GDM1 (cell line): ENCODE data around the gene ELOVL5.
A peak's percentile ranks its signal among the peaks of the same experiment; 100 is the strongest.
"Not testable (repeated sequence)": the region's sequence is repeated elsewhere in the genome, so short reads cannot be mapped to it uniquely, and the experiment has no call there.

Experiments used
- DNase-seq: peaks from one replicate; lab custom pipeline; 2025; lab: John Stamatoyannopoulos, UW

Gene ELOVL5

DNA sequence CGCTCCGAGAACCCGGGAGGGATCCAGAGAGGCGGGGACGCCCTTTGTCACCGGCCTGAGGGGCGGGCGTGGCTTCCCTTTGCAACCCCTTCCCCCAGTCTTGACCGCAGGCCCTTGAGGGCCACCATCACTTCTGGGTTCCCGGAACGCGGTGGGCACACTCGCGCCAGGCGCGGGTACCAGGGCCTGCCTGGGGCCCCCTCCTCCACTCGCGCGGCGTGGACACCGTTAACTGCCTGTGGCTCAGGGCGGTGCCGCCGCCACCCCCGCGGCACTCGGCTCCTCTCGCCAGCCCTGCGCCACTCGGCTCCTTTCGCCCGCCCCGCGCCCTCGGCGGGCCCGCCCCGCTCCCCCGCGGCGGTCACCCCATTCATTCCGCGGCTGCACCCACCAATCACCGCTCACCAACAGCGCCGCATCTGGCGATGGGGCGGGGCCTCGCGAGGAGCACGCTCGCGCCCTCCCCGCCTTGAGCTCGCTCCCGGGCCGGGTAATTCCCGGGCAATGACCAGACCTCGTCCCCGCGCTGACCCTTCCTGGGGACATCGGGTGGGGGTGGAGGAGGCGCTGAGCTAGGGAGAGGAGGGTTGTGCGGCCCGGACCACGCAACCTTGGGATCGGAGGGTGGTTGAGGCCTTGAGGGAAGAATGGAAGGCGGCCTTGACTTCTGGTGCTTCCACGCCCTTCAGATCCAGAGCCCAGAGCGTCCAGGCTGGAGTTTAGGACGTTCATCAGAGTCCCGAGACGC is 10.5 kb upstream of the ELOVL5 start:
- peak; percentile 49 for DNase-seq

DNA sequence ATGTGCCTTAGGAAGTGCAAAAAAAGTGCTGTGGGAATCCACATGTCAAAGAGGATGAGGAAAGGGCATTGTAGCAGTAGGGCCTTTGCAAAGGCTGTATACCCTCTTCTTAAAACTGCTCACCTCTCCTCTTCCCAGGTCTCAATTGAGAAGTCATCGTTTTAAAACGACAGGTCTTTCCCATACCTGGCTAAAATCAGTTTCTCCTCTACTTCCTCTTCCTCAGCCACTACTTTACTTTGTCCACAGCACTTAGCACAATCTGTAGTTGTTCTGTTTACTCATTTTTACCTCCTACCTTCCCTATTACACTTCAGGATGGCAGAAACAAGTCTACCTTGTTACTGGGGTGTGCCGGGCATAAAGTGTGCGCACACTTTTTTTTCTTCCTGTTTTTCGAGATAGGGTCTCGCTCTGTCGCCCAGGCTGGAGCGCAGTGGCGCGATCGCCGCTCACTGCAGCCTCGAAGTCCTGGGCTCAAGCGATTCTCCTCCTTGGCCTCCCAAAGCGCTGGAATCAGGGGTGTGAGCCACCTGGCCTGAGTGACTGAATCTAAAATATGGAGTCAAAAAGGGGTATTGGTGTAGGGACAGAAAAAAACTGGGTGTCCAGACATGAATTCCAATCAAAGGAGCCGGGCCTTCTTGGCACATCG is 9.8 kb upstream of the ELOVL5 start:
- DNase-seq, result no peak

GRCh38 chr6:53357576-53358360 is 9.0 kb upstream of the ELOVL5 start:
- DNase-seq, result no peak

- no peak for DNase-seq
These were observed 4.9 kb upstream of the ELOVL5 start for GRCh38 chr6:53353624-53354023.

GRCh38 chr6:53352360-53352759 is 3.6 kb upstream of the ELOVL5 start:
- DNase-seq, result no peak

GRCh38 chr6:53349209-53349693 is 501 bp upstream of the ELOVL5 start:
- DNase-seq, result no peak

- DNase-seq, result no peak
These were observed 804 bp downstream of the ELOVL5 start for GRCh38 chr6:53347921-53348370.

GRCh38 chr6:53347250-53347920 is 1.4 kb downstream of the ELOVL5 start:
- DNase-seq, result no peak

GRCh38 chr6:53346049-53346448 is 2.7 kb downstream of the ELOVL5 start:
- not testable (repeated sequence) for DNase-seq

- DNase-seq, result no peak
These were observed 3.8 kb downstream of the ELOVL5 start for GRCh38 chr6:53344969-53345368.

DNA sequence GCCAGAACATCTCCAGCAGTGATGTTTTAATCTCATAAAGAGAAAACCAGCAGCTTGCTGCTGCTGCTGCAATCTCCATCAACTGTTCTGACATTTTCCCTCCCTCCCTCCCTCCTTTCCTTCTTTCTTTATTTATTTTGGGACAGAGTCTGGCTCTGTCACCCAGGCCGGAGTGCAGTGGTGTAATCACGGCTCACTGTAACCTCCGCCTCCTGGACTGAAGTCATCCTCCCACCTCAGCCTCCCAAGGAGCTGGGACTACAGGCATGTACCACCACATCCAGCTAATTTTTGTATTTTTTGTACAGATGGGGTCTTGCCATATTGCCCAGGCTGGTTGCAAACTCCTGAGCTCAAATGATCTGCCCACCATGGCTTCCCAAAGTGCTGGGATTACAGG is 5.7 kb downstream of the ELOVL5 start:
- no peak for DNase-seq

DNA sequence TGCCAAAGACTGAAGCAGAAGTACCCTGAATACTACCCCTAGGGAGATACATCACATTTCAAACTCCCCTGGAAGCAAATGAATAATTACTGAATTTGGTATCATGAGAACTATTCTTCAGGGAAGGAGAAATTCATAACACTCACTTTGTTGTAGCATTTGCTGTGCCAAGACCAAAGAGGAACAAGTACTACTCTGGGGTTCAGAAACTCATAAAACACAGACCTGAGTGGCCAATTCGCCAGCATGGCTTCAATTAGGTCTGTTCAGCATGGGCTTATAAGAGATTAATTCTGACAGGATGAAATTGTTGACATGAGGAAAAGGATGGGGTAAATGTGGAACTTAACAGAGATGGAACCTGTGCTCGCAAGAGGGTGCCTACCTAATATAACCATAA is 6.5 kb downstream of the ELOVL5 start:
- no peak for DNase-seq

- DNase-seq, result no peak
These were observed 8.2 kb downstream of the ELOVL5 start for GRCh38 chr6:53340536-53340935.

DNA sequence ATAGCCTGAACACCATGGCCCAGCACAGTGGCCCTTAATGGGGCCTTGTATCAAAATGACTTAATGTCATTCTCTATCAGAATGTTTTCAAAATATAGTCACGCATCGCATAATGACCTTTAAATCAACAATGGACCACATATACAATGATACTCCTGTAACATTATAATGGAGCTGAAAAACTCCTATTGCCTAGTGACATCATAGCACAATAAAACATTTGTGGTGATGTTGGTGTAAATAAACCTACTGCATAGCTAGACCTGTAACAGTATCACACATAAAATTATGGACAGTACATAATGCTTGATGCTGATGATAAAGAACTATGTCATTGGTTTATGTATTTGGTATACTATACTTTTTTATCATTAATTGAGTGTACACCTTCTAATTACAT is 9.3 kb downstream of the ELOVL5 start:
- no peak for DNase-seq

- no peak for DNase-seq
These were observed 10.4 kb downstream of the ELOVL5 start for GRCh38 chr6:53338304-53338703.

DNA sequence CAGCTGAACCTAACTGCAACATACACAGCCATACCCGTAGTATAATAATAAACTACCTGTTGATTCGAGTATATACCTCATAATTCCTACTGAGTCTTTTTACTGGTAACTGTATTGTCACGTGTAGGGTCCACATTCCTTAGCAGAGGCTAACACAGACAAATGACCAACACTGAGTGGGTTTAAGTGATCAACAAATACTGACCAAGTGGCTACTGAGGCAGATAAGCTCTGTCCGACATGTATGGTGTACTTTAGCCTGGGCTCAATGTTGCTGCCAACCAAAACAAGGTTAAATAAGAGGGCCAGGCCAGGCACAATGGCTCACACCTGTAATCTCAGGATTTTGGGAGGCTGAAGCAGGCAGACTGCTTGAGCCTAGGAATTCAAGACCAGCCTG is 12.7 kb downstream of the ELOVL5 start:
- DNase-seq, result no peak

DNA sequence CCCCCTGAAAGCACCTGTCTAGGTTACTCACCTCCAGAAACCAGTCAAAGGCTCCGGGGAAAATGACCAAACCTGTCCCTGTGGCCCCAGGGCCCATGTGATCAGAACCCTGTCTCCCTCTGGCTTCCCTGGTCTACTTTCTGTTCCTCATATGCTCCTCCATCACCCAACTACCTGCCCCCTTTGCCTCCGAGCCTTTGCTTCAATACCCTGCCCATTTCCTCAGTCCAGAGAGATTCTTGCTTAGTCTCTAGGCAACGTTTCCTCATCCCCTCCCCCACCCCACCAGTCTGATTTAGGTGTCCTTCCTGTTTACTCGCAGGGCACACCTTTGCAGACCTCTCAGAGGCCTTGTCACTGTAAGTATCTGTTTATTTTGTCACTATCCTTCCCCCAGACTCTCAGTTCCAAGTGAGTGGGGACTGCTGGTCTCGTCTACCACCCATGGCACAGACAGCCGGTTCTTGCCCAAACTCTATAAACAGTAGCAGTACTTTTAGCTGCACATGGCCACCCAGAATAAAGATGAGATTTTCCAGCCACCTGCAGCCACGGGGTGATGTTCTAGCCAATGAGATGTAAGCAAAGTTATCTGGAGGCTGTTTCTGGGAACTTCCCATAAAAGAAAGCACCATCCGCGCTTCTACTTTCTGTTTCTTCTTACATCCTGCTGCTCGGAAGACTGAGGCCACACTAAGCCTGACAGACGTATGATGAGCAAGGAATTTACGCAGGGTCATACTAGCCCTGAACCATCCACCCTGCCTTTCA is 13.3 kb downstream of the ELOVL5 start:
- no peak for DNase-seq

- DNase-seq, result no peak
These were observed 15.0 kb downstream of the ELOVL5 start for GRCh38 chr6:53333439-53334408.

GRCh38 chr6:53331678-53332077 is 17.1 kb downstream of the ELOVL5 start:
- DNase-seq, result no peak

DNA sequence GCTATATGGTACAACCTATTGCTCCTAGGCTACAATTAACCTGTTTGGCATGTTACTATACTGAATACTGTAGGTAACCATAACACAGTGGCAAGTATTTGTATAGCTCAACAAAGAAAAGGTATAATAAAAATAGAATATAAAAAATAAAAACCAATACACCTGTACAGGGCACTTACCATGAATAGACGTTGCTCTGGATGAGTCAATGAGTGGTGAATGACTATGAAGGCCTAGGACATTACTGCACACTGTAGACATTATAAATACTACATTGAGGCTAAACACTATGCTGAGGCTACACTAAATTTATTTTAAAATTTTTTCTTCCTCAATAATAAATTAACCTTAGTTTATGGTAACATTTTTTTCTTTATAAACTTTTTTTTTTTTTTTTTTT is 18.6 kb downstream of the ELOVL5 start:
- no peak for DNase-seq
